SU-DHL-6 (cell line): ENCODE data around the gene VSTM4.

Source experiments
- H2AFZ ChIP-seq: fragments of 200-600 bp; sonication (generic); 2 replicates; pipeline ENCODE4 v1.6.1; 2014; ENCODE audit warnings: low read depth, mild to moderate bottlenecking, moderate library complexity, mixed read lengths, antibody characterized with exemption, low read length; ENCODE audit not compliant: severe bottlenecking
- H3F3A ChIP-seq: fragments of 200-600 bp; shearing (Covaris generic); 2 replicates; pipeline ENCODE4 v1.6.0; 2016; ENCODE audit warnings: antibody characterized with exemption, mild to moderate bottlenecking; ENCODE audit not compliant: insufficient read depth
- H3K27ac ChIP-seq: fragments of 200-600 bp; sonication (generic); 2 replicates; pipeline ENCODE4 v1.5.1; 2016; ENCODE audit warnings: low read depth, mild to moderate bottlenecking, low read length, moderate library complexity, mixed read lengths
- H3K27me3 ChIP-seq: fragments of 200-600 bp; sonication (generic), shearing (Covaris generic); 2 replicates; pipeline ENCODE4 v1.6.0; 2014; ENCODE audit warnings: mild to moderate bottlenecking, low read length
- H3K36me3 ChIP-seq: fragments of 200-600 bp; sonication (generic); 2 replicates; pipeline ENCODE4 v1.6.1; 2014; ENCODE audit warnings: mild to moderate bottlenecking, low read length, mixed read lengths
- H3K4me2 ChIP-seq: fragments of 300-600, 200-600 bp; shearing (Covaris generic), sonication (generic); 2 replicates; pipeline ENCODE4 v1.6.0; 2014; ENCODE audit warnings: low read length, low read depth, mild to moderate bottlenecking; ENCODE audit not compliant: poor library complexity, severe bottlenecking
- H3K4me3 ChIP-seq: fragments of 200-600 bp; sonication (generic); 2 replicates; pipeline ENCODE4 v1.5.1; 2014; ENCODE audit warnings: antibody characterized with exemption, low read length, mild to moderate bottlenecking, mixed read lengths; ENCODE audit not compliant: insufficient read depth, poor library complexity, severe bottlenecking
- H3K79me2 ChIP-seq: fragments of 200-600 bp; sonication (generic); 2 replicates; pipeline ENCODE4 v1.6.1; 2014; ENCODE audit warnings: mild to moderate bottlenecking, low read length, moderate library complexity; ENCODE audit not compliant: insufficient read depth
- H3K9ac ChIP-seq: fragments of 200-600 bp; sonication (generic); 2 replicates; pipeline ENCODE4 v1.7.0; 2014; ENCODE audit warnings: mild to moderate bottlenecking, low read length
- H3K9me2 ChIP-seq: fragments of 200-600 bp; sonication (generic); replicated peaks from 2 replicates; pipeline ENCODE4 v1.6.1; 2014; ENCODE audit warnings: low read length; ENCODE audit not compliant: insufficient read depth
- H3K9me3 ChIP-seq: fragments of 200-600 bp; sonication (generic); 2 replicates; pipeline ENCODE4 v1.6.1; 2014; ENCODE audit warnings: low read length, mixed read lengths; ENCODE audit not compliant: insufficient read depth
- H4K20me1 ChIP-seq: fragments of 200-600 bp; sonication (generic); 2 replicates; pipeline ENCODE4 v1.6.1; 2014; ENCODE audit warnings: low read depth, mild to moderate bottlenecking, antibody characterized with exemption, low read length, moderate library complexity, mixed read lengths
- EZH2phosphoT487 ChIP-seq: fragments of 200-600 bp; sonication (generic), shearing (Covaris generic); conservative IDR thresholded peaks from 2 replicates; pipeline ENCODE4 v1.6.1; 2018; ENCODE audit warnings: mild to moderate bottlenecking, antibody characterized with exemption, low read length, moderate library complexity, mixed read lengths
- TF ChIP-seq, protein P1 (sequence below): fragments of 200-600 bp; sonication (generic); IDR thresholded peaks from one replicate; pipeline ENCODE4 v1.5.1; 2017; ENCODE audit warnings: antibody characterized with exemption, mild to moderate bottlenecking, low read length, moderate library complexity; ENCODE audit not compliant: insufficient read depth, poor library complexity, severe bottlenecking

Gene VSTM4

DNA sequence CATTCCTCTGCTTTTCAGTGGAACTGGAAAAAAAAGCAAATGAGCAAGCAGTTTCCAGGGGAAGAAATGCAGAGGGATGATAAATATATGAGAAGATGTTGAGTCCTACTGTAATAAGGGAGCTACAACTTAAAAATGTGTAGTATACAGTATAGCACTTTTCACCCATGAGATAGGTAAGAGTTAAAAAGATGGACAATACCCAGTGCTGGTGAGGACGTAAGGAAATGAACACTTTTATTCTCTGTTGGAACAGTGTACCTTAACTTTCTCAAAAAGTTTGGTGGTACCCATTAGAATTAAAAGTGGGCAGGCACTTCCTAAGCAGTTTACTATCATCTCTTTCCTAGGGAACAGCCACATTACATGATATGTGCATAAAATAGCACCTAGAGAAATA is 21.2 kb upstream of the VSTM4 start:
- no peaks in the 10 kb centered on the region for H3K9me3 ChIP-seq
- TF ChIP-seq EZH2phosphoT487 = no peak
- TF ChIP-seq, protein P1, sequence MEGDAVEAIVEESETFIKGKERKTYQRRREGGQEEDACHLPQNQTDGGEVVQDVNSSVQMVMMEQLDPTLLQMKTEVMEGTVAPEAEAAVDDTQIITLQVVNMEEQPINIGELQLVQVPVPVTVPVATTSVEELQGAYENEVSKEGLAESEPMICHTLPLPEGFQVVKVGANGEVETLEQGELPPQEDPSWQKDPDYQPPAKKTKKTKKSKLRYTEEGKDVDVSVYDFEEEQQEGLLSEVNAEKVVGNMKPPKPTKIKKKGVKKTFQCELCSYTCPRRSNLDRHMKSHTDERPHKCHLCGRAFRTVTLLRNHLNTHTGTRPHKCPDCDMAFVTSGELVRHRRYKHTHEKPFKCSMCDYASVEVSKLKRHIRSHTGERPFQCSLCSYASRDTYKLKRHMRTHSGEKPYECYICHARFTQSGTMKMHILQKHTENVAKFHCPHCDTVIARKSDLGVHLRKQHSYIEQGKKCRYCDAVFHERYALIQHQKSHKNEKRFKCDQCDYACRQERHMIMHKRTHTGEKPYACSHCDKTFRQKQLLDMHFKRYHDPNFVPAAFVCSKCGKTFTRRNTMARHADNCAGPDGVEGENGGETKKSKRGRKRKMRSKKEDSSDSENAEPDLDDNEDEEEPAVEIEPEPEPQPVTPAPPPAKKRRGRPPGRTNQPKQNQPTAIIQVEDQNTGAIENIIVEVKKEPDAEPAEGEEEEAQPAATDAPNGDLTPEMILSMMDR = no peak
- no peak overlapping the region for H2AFZ ChIP-seq
- no peak overlapping the region for H3K27ac ChIP-seq
- H3K27me3 ChIP-seq = no peaks in the 10 kb centered on the region
- H3K4me2 ChIP-seq = no peak overlapping the region
- no peaks in the 10 kb centered on the region for H3K79me2 ChIP-seq
- H3K4me3 ChIP-seq = no peak overlapping the region
- no peaks in the 10 kb centered on the region for H3F3A ChIP-seq
- no peaks in the 10 kb centered on the region for H3K9me2 ChIP-seq
- H3K9ac ChIP-seq = no peak overlapping the region
- no peaks in the 10 kb centered on the region for H4K20me1 ChIP-seq
- no peaks in the 10 kb centered on the region for H3K36me3 ChIP-seq

DNA sequence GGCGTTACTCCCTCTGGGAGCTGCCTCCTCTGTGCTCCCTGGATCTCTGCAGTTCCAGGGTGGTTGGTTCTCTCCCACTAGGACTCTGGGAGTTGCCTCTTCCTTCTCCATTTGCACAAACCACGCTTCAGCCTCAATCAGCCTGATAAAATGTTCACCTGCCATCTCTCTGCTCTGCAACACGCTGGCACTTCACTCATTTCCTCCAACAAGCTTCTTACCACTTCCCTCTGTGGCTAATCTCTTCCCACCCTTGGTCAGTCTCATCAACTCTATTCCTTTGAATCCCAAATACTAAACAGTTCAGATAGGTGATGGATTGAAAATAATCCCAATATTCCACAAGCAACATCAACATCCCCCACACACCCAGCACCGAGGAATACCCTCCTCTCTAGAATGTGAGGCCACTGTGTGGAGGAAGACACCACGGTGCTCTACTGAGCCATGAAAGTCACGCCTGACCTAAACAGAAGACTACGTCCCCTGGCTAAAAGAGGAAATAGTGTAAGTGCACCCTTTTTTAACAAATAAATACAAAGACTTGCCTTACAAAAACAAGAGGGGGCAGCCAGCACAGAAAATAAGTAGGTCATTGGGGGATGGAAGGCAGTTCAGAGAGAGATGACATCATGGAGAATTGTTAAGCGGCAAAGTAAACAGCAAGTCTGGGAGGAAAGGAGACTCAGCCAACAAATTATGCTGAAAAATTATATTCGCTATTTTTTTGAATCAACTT is 20.4 kb upstream of the VSTM4 start:
- H3K4me2 ChIP-seq = no peak overlapping the region
- no peak overlapping the region for H3K4me3 ChIP-seq
- H3K9me3 ChIP-seq = no peaks in the 10 kb centered on the region
- H2AFZ ChIP-seq = no peak overlapping the region
- no peaks in the 10 kb centered on the region for H3K9me2 ChIP-seq
- TF ChIP-seq, protein P1 = no peak
- no peak for TF ChIP-seq EZH2phosphoT487
- H3K79me2 ChIP-seq = no peaks in the 10 kb centered on the region
- H3F3A ChIP-seq = no peaks in the 10 kb centered on the region
- no peaks in the 10 kb centered on the region for H3K27me3 ChIP-seq
- H3K27ac ChIP-seq = no peak overlapping the region
- H4K20me1 ChIP-seq = no peaks in the 10 kb centered on the region
- H3K9ac ChIP-seq = no peak overlapping the region
- H3K36me3 ChIP-seq = no peaks in the 10 kb centered on the region

DNA sequence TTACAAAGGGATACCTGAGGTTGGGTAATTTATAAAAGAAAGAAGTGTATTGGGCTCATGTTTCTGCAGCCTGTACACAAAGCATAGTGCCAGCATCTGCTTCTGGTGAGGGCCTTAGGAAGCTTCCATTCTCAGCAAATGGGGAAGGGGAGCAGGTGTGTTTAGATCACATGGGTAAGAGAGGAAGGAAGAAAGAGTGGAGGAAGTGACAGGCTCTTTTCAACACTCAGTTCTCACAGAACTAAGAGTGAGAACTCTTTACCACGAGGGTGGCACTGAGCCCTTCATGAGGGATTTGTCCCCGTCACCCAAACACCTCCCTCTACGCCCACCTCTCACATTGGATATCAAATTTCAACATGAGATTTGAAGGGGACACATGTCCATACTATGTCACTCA is 19.0 kb upstream of the VSTM4 start:
- TF ChIP-seq, protein P1 = no peak
- no peak for TF ChIP-seq EZH2phosphoT487
- no peaks in the 10 kb centered on the region for H3F3A ChIP-seq
- no peaks in the 10 kb centered on the region for H3K9me2 ChIP-seq
- H3K27me3 ChIP-seq = no peaks in the 10 kb centered on the region
- H4K20me1 ChIP-seq = no peaks in the 10 kb centered on the region
- no peak overlapping the region for H3K9ac ChIP-seq
- no peak overlapping the region for H3K4me3 ChIP-seq
- no peak overlapping the region for H3K4me2 ChIP-seq
- no peaks in the 10 kb centered on the region for H3K36me3 ChIP-seq
- H3K27ac ChIP-seq = no peak overlapping the region
- no peak overlapping the region for H2AFZ ChIP-seq
- H3K9me3 ChIP-seq = no peaks in the 10 kb centered on the region
- H3K79me2 ChIP-seq = no peaks in the 10 kb centered on the region
